NCI-H187 treated with DMSO at 0.1 percent for 48 hours (cell line): Measurements from ENCODE around the gene ENOX2.

Experiments
- DNase-seq: peaks from one replicate; lab custom pipeline; 2025; lab: John Stamatoyannopoulos, UW

The ENOX2 gene

GRCh38 chrX:130885508-130885907 lies 17.5 kb downstream of the ENOX2 start:
- no peak for DNase-seq

DNA sequence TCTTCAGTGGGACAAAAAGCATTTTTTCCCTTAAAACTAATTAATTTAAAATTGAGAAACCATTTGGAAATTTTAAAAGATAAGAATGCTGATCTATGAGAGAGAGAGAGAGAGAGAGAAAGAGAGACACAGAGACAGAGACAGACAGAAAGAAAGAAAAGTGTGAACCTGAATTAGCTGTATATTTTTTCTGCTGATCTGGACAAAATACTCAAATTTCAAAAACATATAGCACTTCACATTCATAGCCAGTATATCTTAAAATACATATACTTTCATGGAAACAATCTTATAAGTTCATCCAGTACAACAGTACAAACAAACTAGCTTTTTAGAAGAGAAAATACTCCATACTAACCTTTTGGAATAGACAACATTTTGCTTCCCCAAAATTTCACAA lies 18.4 kb downstream of the ENOX2 start:
- DNase-seq = no peak

DNA sequence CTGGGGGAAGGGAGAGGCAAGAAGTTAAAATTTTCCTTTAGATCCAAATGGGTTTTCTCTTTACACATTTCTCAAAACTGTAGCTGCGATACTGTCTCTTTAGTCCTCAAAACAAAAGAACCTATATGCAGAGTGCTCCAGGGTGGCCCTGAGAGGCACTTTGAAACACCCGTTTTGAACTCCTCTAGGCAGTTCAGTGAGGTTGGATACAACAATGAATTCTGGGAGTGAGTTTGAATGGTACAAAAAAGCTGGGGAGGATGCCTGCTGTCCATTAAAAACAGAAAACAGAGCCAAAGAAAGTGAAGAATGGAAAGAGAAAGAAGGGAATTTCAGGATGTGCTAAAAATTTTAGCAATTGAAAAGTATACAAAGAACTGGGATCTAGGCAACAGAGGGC lies 23.1 kb downstream of the ENOX2 start:
- DNase-seq = no peak

DNA sequence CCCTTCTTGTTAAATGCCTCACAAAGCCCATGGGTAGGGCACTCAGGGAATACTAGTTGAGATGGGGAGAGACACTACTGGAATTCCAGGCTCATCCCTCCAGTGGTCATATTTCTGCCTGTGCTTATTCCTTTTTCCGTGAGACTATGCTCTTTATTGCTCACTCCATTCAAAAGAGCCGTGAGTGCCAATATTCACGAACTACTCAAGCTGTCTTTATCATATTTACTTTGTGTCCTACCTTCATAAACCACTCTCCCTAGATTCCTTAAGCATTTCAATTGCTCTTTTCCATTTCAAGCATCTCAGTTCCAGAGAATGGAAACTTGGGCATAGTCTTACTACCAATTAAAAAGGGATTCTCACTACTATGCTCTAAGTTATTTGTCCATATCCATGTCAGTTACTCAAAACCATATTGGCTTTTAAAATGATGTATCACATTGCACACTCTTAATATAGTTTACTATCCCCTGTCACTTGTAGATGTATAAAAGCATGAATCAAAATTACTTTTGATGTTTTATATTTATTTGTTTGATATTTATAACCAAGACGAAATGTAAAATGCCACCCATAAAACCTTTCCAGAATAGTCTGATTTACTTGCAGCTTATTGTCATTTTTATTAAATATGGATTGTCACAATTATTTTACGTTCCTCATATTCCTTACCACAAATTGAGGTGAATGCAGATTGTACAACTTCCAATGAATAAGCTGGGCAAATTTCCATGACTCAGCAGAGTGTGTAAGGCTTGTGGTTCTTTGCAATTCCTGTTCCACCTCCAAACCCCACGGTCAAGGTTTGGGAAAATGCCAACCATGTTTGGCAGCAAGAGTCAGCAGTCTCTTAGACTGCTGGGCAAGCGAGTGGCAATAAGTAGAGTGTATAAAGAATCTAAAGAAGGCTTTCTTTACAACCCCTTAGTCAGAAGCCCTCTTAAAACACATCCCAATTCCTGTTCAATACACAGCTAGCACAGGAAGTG lies 24.4 kb downstream of the ENOX2 start:
- DNase-seq = peak; percentile 13

DNA sequence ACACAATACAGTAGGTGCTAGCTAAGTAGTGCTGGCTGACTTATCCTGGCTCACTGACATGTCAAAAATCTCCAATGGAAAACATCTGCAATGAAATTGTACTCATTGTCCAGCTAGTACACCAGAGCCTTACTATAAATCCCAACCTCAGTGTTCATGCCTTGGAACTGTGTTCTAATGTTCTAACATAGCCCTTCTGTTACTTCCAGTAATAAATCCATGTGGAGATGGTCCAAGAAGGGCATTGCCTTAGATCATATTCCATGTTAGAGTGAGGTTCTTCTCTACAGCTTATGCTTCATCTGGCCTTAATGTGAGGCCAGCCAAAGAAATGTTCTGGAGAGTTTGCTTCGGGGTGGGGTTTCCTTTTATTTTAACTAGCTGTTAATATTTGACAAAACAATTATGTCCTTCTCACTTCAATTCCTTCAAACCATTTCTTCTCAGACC lies 25.1 kb downstream of the ENOX2 start:
- DNase-seq = no peak

DNA sequence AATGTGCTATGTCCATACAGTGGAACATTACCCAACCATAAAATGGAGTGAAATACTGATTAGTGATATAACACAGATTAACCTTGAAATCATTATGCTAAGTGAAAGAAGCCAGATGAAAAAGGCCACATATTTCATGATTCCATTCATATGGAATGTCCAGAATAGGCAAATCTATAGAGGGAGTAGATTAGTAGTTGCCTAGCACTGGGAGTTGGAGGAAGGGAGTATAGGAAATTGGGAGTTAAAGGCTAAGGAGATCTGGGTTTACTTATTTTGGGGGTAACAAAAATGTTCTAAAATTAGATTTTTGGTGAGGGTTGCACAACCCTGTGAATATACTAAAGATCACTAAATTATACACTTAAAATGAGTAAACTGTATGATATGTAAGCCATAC lies 26.8 kb downstream of the ENOX2 start:
- no peak for DNase-seq

DNA sequence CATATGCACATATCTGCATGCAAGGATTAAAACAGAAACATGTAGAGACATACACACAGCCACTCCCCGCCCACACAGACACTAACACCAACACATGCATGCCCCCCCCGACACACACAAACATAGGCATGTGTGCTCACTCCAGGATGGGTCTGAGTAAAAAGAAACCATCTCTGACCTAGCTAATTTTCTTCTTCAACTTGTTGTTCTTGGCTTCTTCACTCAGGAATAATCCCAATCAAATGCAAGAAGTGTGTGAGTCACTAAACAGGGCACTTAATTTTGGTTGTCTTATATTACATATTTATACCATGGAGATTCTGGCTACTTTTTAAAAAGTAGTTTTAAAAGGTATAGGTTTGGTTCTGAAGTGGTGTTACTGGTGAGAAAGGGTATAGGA lies 28.3 kb downstream of the ENOX2 start:
- DNase-seq = no peak

GRCh38 chrX:130869239-130869638 lies 33.8 kb downstream of the ENOX2 start:
- no peak for DNase-seq

DNA sequence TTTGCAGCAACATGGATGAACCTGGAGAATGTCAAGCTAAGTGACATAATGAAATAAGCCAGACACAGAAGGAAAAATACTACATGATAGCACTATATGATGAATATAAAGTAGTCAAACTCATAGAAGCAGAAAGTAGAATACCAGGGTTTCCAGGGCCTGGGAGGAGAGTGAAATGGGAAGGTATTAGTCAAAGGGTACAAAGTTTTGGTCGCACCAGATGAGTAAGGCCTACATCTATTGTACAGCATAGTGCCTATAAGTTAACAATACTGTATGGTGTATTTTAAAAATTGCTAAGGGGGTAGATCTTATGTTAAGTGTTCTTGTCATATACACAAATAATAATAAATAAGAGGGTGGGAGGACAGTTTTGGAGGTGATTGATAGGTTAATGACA lies 41.5 kb downstream of the ENOX2 start:
- no peak for DNase-seq

DNA sequence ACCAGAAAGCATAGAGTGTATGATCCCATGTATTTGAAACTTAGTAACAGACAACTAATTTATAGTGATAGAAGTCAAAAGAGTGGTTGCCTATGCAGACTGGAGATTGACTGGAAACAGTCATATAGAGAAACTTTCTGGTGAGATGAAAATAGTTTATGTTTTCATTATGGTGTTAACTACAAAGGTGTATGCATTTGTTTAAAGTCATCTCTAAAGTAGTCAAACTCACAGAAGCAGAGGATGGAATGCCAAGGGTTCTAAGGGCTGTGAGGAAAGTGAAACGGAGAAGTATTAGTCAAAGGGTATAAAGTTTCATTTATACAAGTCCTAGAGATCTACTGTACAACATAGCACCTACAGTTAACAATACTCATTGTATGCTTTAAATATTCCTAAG lies 45.8 kb downstream of the ENOX2 start:
- DNase-seq = no peak

DNA sequence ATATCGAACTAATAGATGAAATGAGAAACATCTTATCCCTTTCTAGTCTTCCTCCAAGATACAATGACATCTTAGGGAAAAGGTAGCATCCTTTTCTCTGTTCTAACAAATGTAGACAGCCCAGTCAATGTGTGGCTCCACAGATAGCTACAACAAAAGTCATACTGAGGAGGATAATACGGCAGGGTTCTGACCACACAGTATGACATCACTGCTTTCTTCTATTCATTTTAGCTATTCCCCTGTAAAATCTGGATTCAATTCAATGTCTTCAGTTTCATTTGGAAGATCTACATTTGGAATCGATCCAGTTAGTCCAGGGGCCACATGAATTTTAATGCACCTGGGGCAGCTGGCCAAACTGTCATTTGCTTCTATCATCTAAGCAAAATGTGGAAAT lies 51.4 kb downstream of the ENOX2 start:
- DNase-seq = no peak

DNA sequence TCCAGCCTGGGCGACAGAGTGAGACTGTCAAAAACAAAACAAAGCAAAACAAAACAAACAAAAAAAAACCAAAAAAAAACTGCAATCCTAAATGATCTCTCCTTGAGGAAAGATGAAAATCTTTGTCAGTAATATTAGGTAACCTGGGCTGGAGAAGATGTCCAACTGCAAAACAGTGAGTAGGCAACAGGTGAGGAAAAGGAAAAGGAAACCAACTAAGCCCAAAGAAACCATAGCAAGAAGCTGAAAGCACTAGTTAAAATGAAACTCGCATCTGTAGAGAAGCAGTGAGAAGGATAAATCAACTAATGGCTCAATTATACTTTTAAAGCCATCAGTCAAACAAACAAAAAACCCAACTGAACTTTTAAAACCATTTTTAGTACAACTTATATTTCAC lies 54.2 kb downstream of the ENOX2 start:
- no peak for DNase-seq

DNA sequence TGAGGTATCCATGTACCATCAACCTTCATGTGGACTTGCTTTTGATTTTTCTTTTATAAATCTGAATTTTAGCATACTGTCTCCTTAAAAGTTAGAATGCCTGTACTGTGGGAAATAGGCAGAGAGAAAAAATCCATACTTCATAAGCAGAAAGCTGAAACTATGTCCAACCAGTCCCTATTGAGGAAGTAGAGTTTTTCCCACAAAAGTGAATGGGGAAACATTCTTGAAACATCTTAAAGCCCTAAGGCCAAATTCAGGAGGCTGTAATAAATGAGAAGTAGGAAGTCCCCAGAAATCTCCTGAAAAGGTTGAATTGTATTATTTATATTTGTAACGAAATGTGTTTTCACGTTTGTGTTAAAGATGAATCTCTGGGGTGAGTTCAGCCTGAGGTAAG lies 56.3 kb downstream of the ENOX2 start:
- DNase-seq = no peak

- DNase-seq = no peak
Observed at GRCh38 chrX:130841776-130842175, 61.2 kb downstream of the ENOX2 start.

GRCh38 chrX:130840345-130840744 lies 62.7 kb downstream of the ENOX2 start:
- no peak for DNase-seq

- DNase-seq = no peak
Observed at GRCh38 chrX:130836447-130836846, 66.6 kb downstream of the ENOX2 start.

DNA sequence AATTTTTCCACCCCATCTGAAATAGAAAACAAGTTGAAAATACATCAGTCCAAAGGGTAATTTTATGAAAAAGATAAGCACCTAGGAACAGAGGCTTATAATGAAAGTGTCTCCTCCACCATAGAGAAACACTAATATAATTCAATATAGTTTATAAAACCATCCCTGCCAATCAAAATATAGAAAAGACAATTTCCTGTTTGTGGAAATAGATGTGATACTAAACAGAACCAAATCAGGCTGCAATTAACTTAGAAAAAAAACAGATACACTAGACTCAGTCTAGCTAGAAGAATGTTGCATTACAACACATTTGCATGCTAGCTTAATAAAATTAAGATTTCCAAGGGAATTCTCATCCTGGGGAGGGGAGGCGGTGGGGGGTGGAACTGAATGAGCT lies 68.2 kb downstream of the ENOX2 start:
- no peak for DNase-seq

GRCh38 chrX:130834149-130834548 lies 68.9 kb downstream of the ENOX2 start:
- no peak for DNase-seq

DNA sequence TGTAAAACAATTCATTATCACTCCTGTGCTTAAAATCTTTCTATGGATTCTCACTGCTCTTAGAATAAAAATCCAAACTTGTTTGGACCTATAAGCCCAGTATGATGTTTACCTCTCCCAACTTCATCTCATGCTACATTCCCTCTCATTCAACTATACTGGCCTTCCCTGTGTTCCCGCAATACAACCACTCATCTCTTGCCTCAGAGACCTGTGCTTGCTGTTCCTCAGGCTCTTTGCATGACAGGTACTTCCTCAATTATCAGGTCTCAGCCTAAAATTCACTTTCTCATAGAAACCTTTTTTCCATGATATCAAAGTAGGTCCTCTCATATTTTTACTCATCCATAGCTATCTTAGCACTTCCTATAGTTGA lies 71.7 kb downstream of the ENOX2 start:
- no peak for DNase-seq

DNA sequence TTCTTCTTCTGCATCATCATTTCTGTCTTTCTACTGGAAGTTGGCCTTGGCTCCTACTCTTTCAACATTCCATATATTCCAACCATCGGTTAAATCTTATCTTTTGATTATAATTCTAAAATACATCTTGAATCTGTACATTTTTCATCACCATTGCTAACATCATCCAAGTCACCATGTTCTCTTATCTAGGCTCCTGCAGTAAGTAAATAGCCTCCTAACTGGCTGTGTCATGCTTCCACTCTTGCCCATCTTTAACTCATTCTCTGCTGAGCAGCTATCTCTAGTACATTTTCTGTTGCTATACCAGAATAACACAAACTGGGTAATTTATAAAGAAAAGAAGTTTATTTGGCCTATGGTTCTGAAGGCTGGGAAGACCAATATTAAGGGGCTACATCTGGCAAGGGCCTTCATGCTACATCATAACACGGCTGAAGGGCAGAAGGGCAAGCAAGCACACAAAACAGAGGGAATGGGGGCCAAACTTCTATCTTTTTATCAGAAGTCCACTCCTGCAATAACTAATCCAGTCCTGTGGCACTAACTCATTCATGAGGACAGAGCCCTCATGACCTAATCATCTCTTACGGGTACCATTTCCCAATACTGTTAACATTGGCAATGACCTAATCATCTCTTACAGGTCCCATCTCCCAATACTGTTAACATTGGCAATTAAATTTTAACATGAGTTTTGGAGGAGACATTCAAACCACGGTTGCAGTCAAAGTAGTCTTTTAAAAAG lies 72.2 kb downstream of the ENOX2 start:
- DNase-seq = no peak

- no peak for DNase-seq
Observed at GRCh38 chrX:130829526-130830515, 73.2 kb downstream of the ENOX2 start.

- no peak for DNase-seq
Observed at GRCh38 chrX:130828641-130829040, 74.4 kb downstream of the ENOX2 start.
